A549 (cell line): Measurements from ENCODE around the gene NCOA1.

Experiments
- JUNB ChIP-seq: fragments of >200 bp; sonication (Bioruptor Twin); formaldehyde crosslinking; IDR thresholded peaks from 2 replicates; pipeline ENCODE4 v1.6.1; 2016
- KDM5A ChIP-seq: fragments of 200-600 bp; sonication (generic); IDR thresholded peaks from 2 replicates; pipeline ENCODE4 v1.6.1; 2016; ENCODE audit warnings: antibody characterized with exemption, mild to moderate bottlenecking
- MAX ChIP-seq: IDR thresholded peaks from 2 replicates; pipeline ENCODE4 v1.6.1; 2012
- POLR2A ChIP-seq: IDR thresholded peaks from 2 replicates; pipeline ENCODE4 v1.6.1; 2012; ENCODE audit warnings: mild to moderate bottlenecking, low read length
- RAD21 ChIP-seq, 2 experiments: fragments of >200 bp in 1 of 2; sonication (Bioruptor Twin) in 1 of 2; formaldehyde crosslinking in 1 of 2; IDR thresholded peaks in 1 of 2; conservative IDR thresholded peaks in 1 of 2; 2 replicates in 1 of 2; 3 replicates in 1 of 2; pipeline ENCODE4 v1.6.1; 2012 to 2018; ENCODE audit warnings: inconsistent platforms in 1 of 2
- RCOR1 ChIP-seq: fragments of 150-350 bp; IDR thresholded peaks from 2 replicates; pipeline ENCODE4 v1.6.1; 2014; ENCODE audit warnings: antibody characterized with exemption, low read length, low read depth
- RFX5 ChIP-seq: fragments of 450-650 bp; IDR thresholded peaks from 2 replicates; pipeline ENCODE4 v1.7.1; 2014; ENCODE audit warnings: antibody characterized with exemption, mild to moderate bottlenecking, moderate library complexity
- SMC3 ChIP-seq: fragments of >200 bp; sonication (Bioruptor Twin); formaldehyde crosslinking; IDR thresholded peaks from 3 replicates; pipeline ENCODE4 v1.6.1; 2018; ENCODE audit warnings: inconsistent platforms
- USF2 ChIP-seq: fragments of 450-650 bp; IDR thresholded peaks from 2 replicates; pipeline ENCODE4 v1.6.1; 2014; ENCODE audit warnings: antibody characterized with exemption
- TF ChIP-seq, protein P1 (sequence below): fragments of >200 bp; sonication (Bioruptor Twin); formaldehyde crosslinking; IDR thresholded peaks from 3 replicates; pipeline ENCODE4 v1.5.1; 2016

- TF ChIP-seq RCOR1: no peak
- no peak for TF ChIP-seq POLR2A
- TF ChIP-seq, protein P1, sequence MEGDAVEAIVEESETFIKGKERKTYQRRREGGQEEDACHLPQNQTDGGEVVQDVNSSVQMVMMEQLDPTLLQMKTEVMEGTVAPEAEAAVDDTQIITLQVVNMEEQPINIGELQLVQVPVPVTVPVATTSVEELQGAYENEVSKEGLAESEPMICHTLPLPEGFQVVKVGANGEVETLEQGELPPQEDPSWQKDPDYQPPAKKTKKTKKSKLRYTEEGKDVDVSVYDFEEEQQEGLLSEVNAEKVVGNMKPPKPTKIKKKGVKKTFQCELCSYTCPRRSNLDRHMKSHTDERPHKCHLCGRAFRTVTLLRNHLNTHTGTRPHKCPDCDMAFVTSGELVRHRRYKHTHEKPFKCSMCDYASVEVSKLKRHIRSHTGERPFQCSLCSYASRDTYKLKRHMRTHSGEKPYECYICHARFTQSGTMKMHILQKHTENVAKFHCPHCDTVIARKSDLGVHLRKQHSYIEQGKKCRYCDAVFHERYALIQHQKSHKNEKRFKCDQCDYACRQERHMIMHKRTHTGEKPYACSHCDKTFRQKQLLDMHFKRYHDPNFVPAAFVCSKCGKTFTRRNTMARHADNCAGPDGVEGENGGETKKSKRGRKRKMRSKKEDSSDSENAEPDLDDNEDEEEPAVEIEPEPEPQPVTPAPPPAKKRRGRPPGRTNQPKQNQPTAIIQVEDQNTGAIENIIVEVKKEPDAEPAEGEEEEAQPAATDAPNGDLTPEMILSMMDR: no peak
- TF ChIP-seq KDM5A: no peak
- TF ChIP-seq JUNB: no peak
- no peak for TF ChIP-seq RFX5
- no peak for TF ChIP-seq USF2
- TF ChIP-seq MAX: no peak
- TF ChIP-seq SMC3: no peak
- TF ChIP-seq RAD21 (conservative IDR thresholded peaks at IDR 0.05 in 1 of 2, IDR thresholded peaks at IDR 0.05 in 1 of 2): no peak
These were observed 297.8 kb downstream of the NCOA1 start for GRCh38 chr2:24788816-24789215.
